GM12864 (cell line): ENCODE measurements around the gene TAX1BP1.

Experiments
- DNase-seq: peaks from one replicate; pipeline ENCODE4 v3.0.0-alpha.2; 2011; ENCODE audit warnings: low read depth
- H3K4me3 ChIP-seq: 2 replicates; pipeline ENCODE4 v1.5.1; 2011; ENCODE audit warnings: mild to moderate bottlenecking, low read depth, low read length, control low read depth
- CTCF ChIP-seq: IDR thresholded peaks from 2 replicates; pipeline ENCODE4 v1.5.1; 2011; ENCODE audit warnings: low read depth, mild to moderate bottlenecking, moderate library complexity, low read length, control low read depth, inconsistent platforms; ENCODE audit errors: missing control alignments

TAX1BP1 gene

DNA sequence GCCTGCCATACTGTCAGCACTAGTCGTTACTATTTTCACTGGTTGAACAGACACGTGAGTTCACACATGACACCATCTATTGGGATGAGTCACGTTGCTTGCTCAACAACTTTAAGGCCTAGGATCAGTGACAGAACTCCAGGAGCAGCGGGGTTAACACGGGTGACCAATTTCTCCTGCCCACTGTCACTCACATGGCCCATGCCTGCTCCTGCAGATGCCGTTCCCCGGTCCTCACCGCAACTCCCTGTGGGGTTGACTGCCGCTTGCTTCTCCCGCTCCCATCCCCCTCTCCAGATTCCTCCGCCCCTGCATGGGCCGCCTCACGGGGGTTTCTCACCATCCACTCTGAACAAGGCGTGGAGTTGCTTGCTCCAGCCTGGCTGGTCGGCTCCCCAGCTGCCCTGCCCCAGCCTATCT is 128.2 kb downstream of the TAX1BP1 start:
- DNase-seq: no peak
- no peak for TF ChIP-seq CTCF
- H3K4me3 ChIP-seq: no peak overlapping the region

GRCh38 chr7:27869056-27869455 is 129.1 kb downstream of the TAX1BP1 start:
- H3K4me3 ChIP-seq: no peak overlapping the region
- DNase-seq: no peak
- no peak for TF ChIP-seq CTCF

- no peak for TF ChIP-seq CTCF
- DNase-seq: no peak
Observed at GRCh38 chr7:27870595-27870994, 130.6 kb downstream of the TAX1BP1 start.

GRCh38 chr7:27871086-27871485 is 131.1 kb downstream of the TAX1BP1 start:
- no peak overlapping the region for H3K4me3 ChIP-seq
- no peak for DNase-seq
- no peak for TF ChIP-seq CTCF

More at GRCh38 chr7:27870595-27870994, 130.6 kb downstream of the TAX1BP1 start:
- no peak overlapping the region for H3K4me3 ChIP-seq

DNA sequence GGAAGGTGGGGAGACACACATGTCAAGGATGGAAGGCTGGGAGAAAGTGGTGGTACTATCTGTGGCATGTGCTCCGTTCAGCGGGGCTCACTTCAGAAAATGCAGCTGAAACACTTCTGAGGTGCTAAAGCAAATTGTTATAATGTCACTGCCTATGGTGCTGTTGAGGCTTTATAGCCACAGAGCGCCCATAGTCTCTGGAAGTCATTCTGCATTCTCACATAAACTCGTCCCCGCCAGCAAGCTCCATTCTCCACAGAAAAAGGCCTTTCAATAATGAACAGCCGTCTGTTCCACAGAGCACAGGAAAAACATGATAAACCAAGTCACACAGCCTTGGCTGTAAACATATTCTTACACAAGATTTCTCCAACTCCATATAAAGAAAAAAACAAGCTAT is 131.9 kb downstream of the TAX1BP1 start:
- H3K4me3 ChIP-seq: no peak overlapping the region
- no peak for TF ChIP-seq CTCF
- DNase-seq: no peak

GRCh38 chr7:27872356-27873275 is 132.7 kb downstream of the TAX1BP1 start:
- no peak for DNase-seq
- no peak for TF ChIP-seq CTCF
- no peak overlapping the region for H3K4me3 ChIP-seq
